GM18909 (cell line): ENCODE results near the gene WDR20.

ENCODE experiments used
- ATAC-seq: cut with Tn5 transposase; IDR thresholded peaks from one replicate; pipeline ENCODE4 v1.9.1; 2021; ENCODE audit warnings: mild to moderate bottlenecking; ENCODE audit not compliant: unreplicated experiment, poor library complexity

The WDR20 gene

GRCh38 chr14:102252834-102253801, 113.4 kb downstream of the WDR20 start:
- ATAC-seq, result no peak

- no peak for ATAC-seq
Measured at GRCh38 chr14:102255401-102256190, 115.9 kb downstream of the WDR20 start.

- no peak for ATAC-seq
Measured at GRCh38 chr14:102256716-102257115, 117.0 kb downstream of the WDR20 start.

GRCh38 chr14:102258136-102258535, 118.4 kb downstream of the WDR20 start:
- no peak for ATAC-seq
